Measurements from ENCODE around the gene TMEM38A.
"Not testable (repeated sequence)": the region's sequence is repeated elsewhere in the genome, so short reads cannot be mapped to it uniquely, and the experiment has no call there.

The TMEM38A gene

DNA sequence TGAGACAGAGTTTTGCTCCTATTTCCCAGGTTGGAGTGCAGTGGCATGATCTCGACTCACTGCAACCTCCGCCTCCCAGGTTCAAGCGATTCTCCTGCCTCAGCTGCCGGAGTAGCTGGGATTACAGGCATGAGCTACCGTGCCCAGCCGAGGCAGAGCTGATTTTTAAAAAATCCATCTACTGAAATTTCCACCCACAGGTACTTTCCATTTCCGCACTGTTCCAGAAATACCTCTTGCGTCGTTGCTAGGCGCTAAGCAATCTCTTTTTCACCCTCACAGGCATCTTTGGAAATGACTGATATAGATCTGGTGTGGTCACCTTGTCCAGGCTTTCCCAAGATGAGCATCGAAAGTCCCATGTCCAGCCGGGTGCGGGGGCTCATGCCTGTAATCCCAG is 9.4 kb downstream of the TMEM38A start:
- Histone ChIP-seq H3K27ac (ENCODE audit: poor library complexity, severe bottlenecking) (no peak overlapping the region), H3K9me3 (ENCODE audit: severe bottlenecking) (no peaks in the 10 kb centered on the region), H3K4me1 (ENCODE audit: insufficient read depth, poor library complexity, severe bottlenecking) (no peaks in the 10 kb centered on the region), H3K36me3 (ENCODE audit: low read depth) (no peaks in the 10 kb centered on the region), H3K4me3 (ENCODE audit: severe bottlenecking) (no peak overlapping the region), H3K27me3 (ENCODE audit: insufficient read depth, poor library complexity, severe bottlenecking) (no peaks in the 10 kb centered on the region)
- no peak for DNase-seq (ENCODE audit: low spot score)
- no peak for TF ChIP-seq CTCF (IDR thresholded peaks at IDR 0.05; ENCODE audit: poor library complexity, severe bottlenecking)
- ATAC-seq (ENCODE audit: low read depth): no peak

DNA sequence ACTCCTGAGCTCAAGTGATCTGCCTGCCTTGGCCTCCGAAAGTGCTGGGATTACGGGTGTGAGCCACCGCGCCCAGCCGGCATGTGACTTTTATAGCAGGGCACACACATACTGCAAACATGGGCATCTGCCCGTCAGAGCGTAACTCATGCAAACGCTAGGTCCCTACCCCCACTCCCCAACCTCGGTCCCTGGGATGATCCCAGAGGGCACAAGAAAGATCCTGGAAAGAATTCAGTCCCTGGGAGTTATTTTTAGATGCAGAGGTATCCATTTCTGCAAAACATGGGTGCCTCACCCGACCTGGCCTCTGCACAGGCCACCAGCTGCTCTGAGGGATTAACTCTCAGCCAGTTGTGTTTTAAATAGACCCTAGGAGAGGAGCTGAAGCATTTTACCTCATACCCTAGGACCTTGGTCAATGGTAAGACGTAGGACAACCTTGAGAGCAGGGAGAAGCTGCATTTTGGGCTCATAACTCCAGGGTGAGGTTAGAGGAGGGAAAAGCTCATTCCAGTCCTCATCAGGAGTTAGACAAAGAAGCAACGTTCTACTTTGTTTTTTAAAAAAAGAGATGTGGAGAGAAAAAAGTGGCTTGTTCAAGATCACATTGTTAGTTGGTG is 10.8 kb downstream of the TMEM38A start:
- no peaks in the 10 kb centered on the region for H3K9me3 ChIP-seq (ENCODE audit: severe bottlenecking)
- no peaks in the 10 kb centered on the region for H3K36me3 ChIP-seq (ENCODE audit: low read depth)
- ATAC-seq (ENCODE audit: low read depth) (no peak), DNase-seq (ENCODE audit: low spot score) (no peak)
- no peak overlapping the region for H3K4me3 ChIP-seq (ENCODE audit: severe bottlenecking)
- H3K27me3 ChIP-seq (ENCODE audit: insufficient read depth, poor library complexity, severe bottlenecking): no peaks in the 10 kb centered on the region
- peaks cover 2% of the 10 kb centered on the region for H3K4me1 ChIP-seq (ENCODE audit: insufficient read depth, poor library complexity, severe bottlenecking)
- TF ChIP-seq CTCF (IDR thresholded peaks at IDR 0.05; ENCODE audit: poor library complexity, severe bottlenecking): no peak
- H3K27ac ChIP-seq (ENCODE audit: poor library complexity, severe bottlenecking): no peak overlapping the region

GRCh38 chr19:16673231-16673630 is 12.3 kb downstream of the TMEM38A start:
- Histone ChIP-seq H3K4me3 (ENCODE audit: severe bottlenecking) (no peak overlapping the region), H3K27ac (ENCODE audit: poor library complexity, severe bottlenecking) (no peak overlapping the region), H3K4me1 (ENCODE audit: insufficient read depth, poor library complexity, severe bottlenecking) (peaks cover 5% of the 10 kb centered on the region), H3K27me3 (ENCODE audit: insufficient read depth, poor library complexity, severe bottlenecking) (no peaks in the 10 kb centered on the region), H3K9me3 (ENCODE audit: severe bottlenecking) (no peaks in the 10 kb centered on the region), H3K36me3 (ENCODE audit: low read depth) (no peaks in the 10 kb centered on the region)
- no peak for TF ChIP-seq CTCF (IDR thresholded peaks at IDR 0.05; ENCODE audit: poor library complexity, severe bottlenecking)
- DNase-seq (ENCODE audit: low spot score): no peak
- ATAC-seq (ENCODE audit: low read depth): no peak

- not testable (repeated sequence) for H3K4me1 ChIP-seq (ENCODE audit: insufficient read depth, poor library complexity, severe bottlenecking); H3K27me3 ChIP-seq (ENCODE audit: insufficient read depth, poor library complexity, severe bottlenecking); H3K36me3 ChIP-seq (ENCODE audit: low read depth); ATAC-seq (ENCODE audit: low read depth); H3K27ac ChIP-seq (ENCODE audit: poor library complexity, severe bottlenecking); H3K9me3 ChIP-seq (ENCODE audit: severe bottlenecking); DNase-seq (ENCODE audit: low spot score); H3K4me3 ChIP-seq (ENCODE audit: severe bottlenecking)
These were observed 12.9 kb downstream of the TMEM38A start for GRCh38 chr19:16673839-16674238.

GRCh38 chr19:16676101-16676798 is 15.3 kb downstream of the TMEM38A start:
- Histone ChIP-seq H3K9me3 (ENCODE audit: severe bottlenecking) (no peaks in the 10 kb centered on the region), H3K27ac (ENCODE audit: poor library complexity, severe bottlenecking) (no peak overlapping the region), H3K27me3 (ENCODE audit: insufficient read depth, poor library complexity, severe bottlenecking) (no peaks in the 10 kb centered on the region), H3K4me3 (ENCODE audit: severe bottlenecking) (no peak overlapping the region), H3K4me1 (ENCODE audit: insufficient read depth, poor library complexity, severe bottlenecking) (peaks cover 5% of the 10 kb centered on the region), H3K36me3 (ENCODE audit: low read depth) (peaks cover 9% of the 10 kb centered on the region)
- TF ChIP-seq CTCF (IDR thresholded peaks at IDR 0.05; ENCODE audit: poor library complexity, severe bottlenecking): no peak
- DNase-seq (ENCODE audit: low spot score) (no peak), ATAC-seq (ENCODE audit: low read depth) (no peak)
